SH-SY5Y (cell line): ENCODE results near the gene PLCG2.

Source experiments
- GATA2 ChIP-seq: IDR thresholded peaks from 2 replicates; pipeline ENCODE4 v1.6.1; 2011; ENCODE audit warnings: mild to moderate bottlenecking, low read depth, low read length
- GATA3 ChIP-seq: IDR thresholded peaks from 2 replicates; pipeline ENCODE4 v1.6.1; 2011; ENCODE audit warnings: low read depth, mild to moderate bottlenecking, low read length, moderate library complexity

DNA sequence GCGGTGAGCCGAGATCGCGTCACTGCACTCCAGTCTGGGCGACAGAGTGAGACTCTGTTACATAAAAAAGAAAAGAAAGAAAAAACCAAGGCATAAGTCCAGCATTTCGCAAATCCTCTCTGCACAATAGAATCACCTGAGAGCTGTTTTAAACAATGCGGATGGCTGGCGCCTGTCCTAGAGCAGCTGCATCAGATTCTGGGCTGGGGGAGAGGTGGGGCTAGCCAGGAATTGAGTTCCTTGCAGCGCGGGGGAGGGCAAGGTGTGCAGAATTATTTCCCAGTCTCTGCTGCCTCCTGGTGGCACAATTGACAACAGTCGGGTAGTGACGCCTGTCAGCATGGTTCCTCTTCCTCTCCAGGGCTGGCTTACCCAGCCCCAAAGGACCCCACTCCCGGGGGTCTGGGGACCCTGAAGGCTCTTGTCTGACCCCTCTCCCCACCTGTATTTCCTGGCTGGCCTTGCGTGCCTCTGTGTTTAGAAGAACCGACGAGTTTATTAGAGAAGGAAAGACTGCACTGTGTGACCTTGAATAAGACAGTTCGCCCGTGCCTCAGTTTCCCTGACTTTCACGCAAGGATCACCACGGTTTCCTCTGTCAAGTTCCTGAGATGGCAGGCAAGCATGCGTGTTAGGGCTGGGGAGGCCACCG lies 41.1 kb upstream of the PLCG2 start:
- TF ChIP-seq GATA2 (no peak), GATA3 (no peak)
